Measurements from ENCODE around the gene COL5A1. TPM values are rescaled to one million over a fixed set of nuclear protein-coding genes. Genes with fewer than 3 reads are reported as not detected.

The COL5A1 gene
- total RNA-seq, 1 experiment from 2014 or later: 10.6 TPM

DNA sequence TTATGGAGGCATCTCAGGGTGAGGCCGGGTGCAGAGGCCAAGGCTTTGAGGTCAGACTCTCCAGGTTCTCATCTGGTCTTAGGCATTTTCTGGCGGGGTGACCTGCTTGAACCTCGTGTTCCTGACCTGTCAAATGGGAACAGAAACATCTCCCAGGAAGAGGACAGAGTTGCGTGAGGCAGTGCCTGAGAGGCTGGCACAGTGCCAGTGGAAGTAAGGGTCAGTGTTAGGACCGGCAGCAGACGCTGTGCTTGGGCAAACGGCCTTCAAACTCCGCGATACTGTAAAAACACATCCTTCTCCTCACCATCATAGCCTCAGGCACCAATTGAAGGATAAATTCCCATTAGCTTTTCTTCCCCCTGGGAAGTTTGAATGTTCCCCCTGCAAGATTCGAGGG is 183.4 kb downstream of the COL5A1 start:
- no peaks in the 10 kb centered on the region for H3F3A ChIP-seq (ENCODE audit: low read length, unreplicated experiment)
- no peak for DNase-seq
- no peak overlapping the region for H3K4me3 ChIP-seq (ENCODE audit: low read length)
- H2AFZ ChIP-seq (ENCODE audit: low read length): no peak overlapping the region
- CTCF ChIA-PET: no interaction called here
- ATAC-seq: no peak
- intact Hi-C loops (cut with micrococcal nuclease): no loop called here
- no peaks in the 10 kb centered on the region for H3K4me1 ChIP-seq (ENCODE audit: insufficient read depth, low read length)
- no peaks in the 10 kb centered on the region for H3K9me3 ChIP-seq (ENCODE audit: low read length)
- H3K9ac ChIP-seq (ENCODE audit: low read length): no peak overlapping the region
- H3K9me2 ChIP-seq (replicated peaks; ENCODE audit: low read length): no peaks in the 10 kb centered on the region
- no peak overlapping the region for H3K4me2 ChIP-seq (ENCODE audit: low read length)
- no peaks in the 10 kb centered on the region for H3K79me2 ChIP-seq (ENCODE audit: low read length)
- BruUV-seq (replicated peaks): no TSS peak
- H3K27me3 ChIP-seq (ENCODE audit: low read length): no peaks in the 10 kb centered on the region
- TF ChIP-seq EZH2phosphoT487 (IDR thresholded peaks at IDR 0.05; ENCODE audit: borderline replicate concordance, low read length): no peak
- TF ChIP-seq CTCF (conservative IDR thresholded peaks at IDR 0.05; ENCODE audit: low read depth, low read length): no peak
- no peak for TF ChIP-seq EZH2 (IDR thresholded peaks at IDR 0.05; ENCODE audit: low read length, unreplicated experiment)
- POLR2A ChIA-PET (ENCODE audit: unreplicated experiment): no interaction called here
- H3K36me3 ChIP-seq (ENCODE audit: low read depth, low read length): no peaks in the 10 kb centered on the region
- no peak overlapping the region for H3K27ac ChIP-seq (ENCODE audit: low read length)
- H4K20me1 ChIP-seq (ENCODE audit: low read length): no peaks in the 10 kb centered on the region

- intact Hi-C loops (cut with micrococcal nuclease): no loop called here
- ChIA-PET CTCF (no interaction called here), POLR2A (ENCODE audit: unreplicated experiment) (no interaction called here)
- Histone ChIP-seq H3K9ac (ENCODE audit: low read length) (no peak overlapping the region), H3K9me3 (ENCODE audit: low read length) (no peaks in the 10 kb centered on the region), H2AFZ (ENCODE audit: low read length) (no peak overlapping the region), H4K20me1 (ENCODE audit: low read length) (no peaks in the 10 kb centered on the region), H3K79me2 (ENCODE audit: low read length) (no peaks in the 10 kb centered on the region), H3K4me2 (ENCODE audit: low read length) (no peak overlapping the region), H3K36me3 (ENCODE audit: low read depth, low read length) (no peaks in the 10 kb centered on the region), H3K27me3 (ENCODE audit: low read length) (no peaks in the 10 kb centered on the region), H3K27ac (ENCODE audit: low read length) (no peak overlapping the region), H3K4me3 (ENCODE audit: low read length) (no peak overlapping the region), H3K4me1 (ENCODE audit: insufficient read depth, low read length) (no peaks in the 10 kb centered on the region), H3K9me2 (replicated peaks; ENCODE audit: low read length) (no peaks in the 10 kb centered on the region), H3F3A (ENCODE audit: low read length, unreplicated experiment) (no peaks in the 10 kb centered on the region)
- TF ChIP-seq EZH2phosphoT487 (IDR thresholded peaks at IDR 0.05; ENCODE audit: borderline replicate concordance, low read length) (no peak), CTCF (conservative IDR thresholded peaks at IDR 0.05; ENCODE audit: low read depth, low read length) (no peak), EZH2 (IDR thresholded peaks at IDR 0.05; ENCODE audit: low read length, unreplicated experiment) (no peak)
- ATAC-seq: no peak
- BruUV-seq (replicated peaks): no TSS peak
- DNase-seq: no peak
Observed at GRCh38 chr9:134826336-134827285, 185.0 kb downstream of the COL5A1 start.

GRCh38 chr9:134827559-134827958 is 186.0 kb downstream of the COL5A1 start:
- no peaks in the 10 kb centered on the region for H3K4me1 ChIP-seq (ENCODE audit: insufficient read depth, low read length)
- H3K79me2 ChIP-seq (ENCODE audit: low read length): no peaks in the 10 kb centered on the region
- intact Hi-C loops (cut with micrococcal nuclease): no loop called here
- ChIA-PET CTCF (no interaction called here), POLR2A (ENCODE audit: unreplicated experiment) (no interaction called here)
- TF ChIP-seq EZH2 (IDR thresholded peaks at IDR 0.05; ENCODE audit: low read length, unreplicated experiment): no peak
- no peak for TF ChIP-seq CTCF (conservative IDR thresholded peaks at IDR 0.05; ENCODE audit: low read depth, low read length)
- no peak for TF ChIP-seq EZH2phosphoT487 (IDR thresholded peaks at IDR 0.05; ENCODE audit: borderline replicate concordance, low read length)
- H3K36me3 ChIP-seq (ENCODE audit: low read depth, low read length): no peaks in the 10 kb centered on the region
- no peak overlapping the region for H3K9ac ChIP-seq (ENCODE audit: low read length)
- no peak overlapping the region for H3K4me2 ChIP-seq (ENCODE audit: low read length)
- ATAC-seq: no peak
- no peaks in the 10 kb centered on the region for H3K9me3 ChIP-seq (ENCODE audit: low read length)
- no peaks in the 10 kb centered on the region for H3K27me3 ChIP-seq (ENCODE audit: low read length)
- no peak overlapping the region for H2AFZ ChIP-seq (ENCODE audit: low read length)
- no TSS peak for BruUV-seq (replicated peaks)
- no peak for DNase-seq
- no peaks in the 10 kb centered on the region for H3F3A ChIP-seq (ENCODE audit: low read length, unreplicated experiment)
- no peak overlapping the region for H3K4me3 ChIP-seq (ENCODE audit: low read length)
- H4K20me1 ChIP-seq (ENCODE audit: low read length): no peaks in the 10 kb centered on the region
- no peak overlapping the region for H3K27ac ChIP-seq (ENCODE audit: low read length)
- no peaks in the 10 kb centered on the region for H3K9me2 ChIP-seq (replicated peaks; ENCODE audit: low read length)
